Ovary (tissue), 9 donors: ENCODE results near the gene TDRD10. TPM values are rescaled to one million over a fixed set of nuclear protein-coding genes. Genes with fewer than 3 reads are reported as not detected.

Experiments
- DNase-seq, 5 donors: peaks; one replicate each; pipeline ENCODE4 v3.0.0-alpha.2; 2019 to 2020
- H3K27ac ChIP-seq, 2 donors: fragments of 200-600 bp; one replicate each; pipeline versions ENCODE4 v1.5.1 to v1.8.0; 2019 to 2022
- H3K27me3 ChIP-seq: fragments of 200-600 bp; one replicate; pipeline ENCODE4 v1.8.0; 2022
- H3K36me3 ChIP-seq: fragments of 200-600 bp; sonication (generic); one replicate; pipeline ENCODE4 v1.5.1; 2019
- H3K4me1 ChIP-seq: one replicate; pipeline ENCODE4 v1.8.1; 2013; ENCODE audit warnings: mild to moderate bottlenecking, moderate library complexity; ENCODE audit not compliant: insufficient read depth
- H3K4me3 ChIP-seq: fragments of 200-600 bp; sonication (generic); one replicate; pipeline ENCODE4 v1.5.1; 2017
- H3K9me3 ChIP-seq, 2 donors: fragments of 200-600 bp in 1 of 2; sonication (generic) in 1 of 2; one replicate each; pipeline versions ENCODE4 v1.5.1 to v1.8.1; 2013 to 2019; ENCODE audit warnings: mild to moderate bottlenecking in 1 of 2, moderate library complexity in 1 of 2
- EP300 ChIP-seq: sonication (generic); formaldehyde crosslinking; IDR thresholded peaks from one replicate; pipeline ENCODE4 v1.6.1; 2017; ENCODE audit warnings: antibody characterized with exemption
- POLR2A ChIP-seq: fragments of 450-650 bp; IDR thresholded peaks from one replicate; pipeline ENCODE4 v1.6.1; 2017; ENCODE audit warnings: antibody characterized with exemption, mild to moderate bottlenecking, moderate library complexity
- WGBS, 3 donors: extraction: QIAGEN DNeasy Blood & Tissue Kit in 1 of 3; methylation state at CpG; one replicate each; pipeline versions ENCODE4 v1.1.5 to v1.1.7; 2013 to 2017; 5-methylcytosine and 5-hydroxymethylcytosine counted together
- intact Hi-C, 4 donors: fragments of 100-400 bp; cut with DNase I; formaldehyde crosslinking; loops; one replicate each; pipeline versions ENCODE4 v1.11.0 to v1.15.1; 2022 to 2023
- polyA plus RNA-seq, 2 donors: library from polyadenylated mRNA; stranded (reverse); fragments of 200-250 nt in 1 of 2; fragments of 350-450 nt in 1 of 2; fragmentation: Illumina TruSeq in 1 of 2; extraction: RNeasy Lipid Tissue Mini Kit (QIAGEN cat#74804) in 1 of 2; gene quantifications; one replicate each; pipeline ENCODE4 v1.2.3, GENCODE V29; 2013 to 2014
- total RNA-seq, 7 donors: library from RNA; depleted of rRNA in 2 of 7; stranded (reverse); fragments of >200 nt in 2 of 7; fragmentation: NEBNext Ultra II Directional in 3 of 7; extraction: Animal tissue kit (Norgen Biotek cat#: 25700) in 3 of 7; gene quantifications; one replicate each; pipeline versions ENCODE4 v1.1.0 to v1.2.4, GENCODE V29; 2016 to 2023
- TF ChIP-seq, protein P1 (sequence below), 3 donors: fragments of 450-650 bp in 2 of 3; fragments of 200-600 bp in 1 of 3; IDR thresholded peaks; one replicate each; pipeline versions ENCODE4 v1.5.1 to v1.8.0; 2016 to 2022; ENCODE audit warnings: antibody characterized with exemption in 3 of 3, mild to moderate bottlenecking in 1 of 3
- donor health status: DM: no; HTN: no; CAD: no; lungs with moderate emphysema.
- donor health status: DM: no; HTN: no; CAD: no.
- donor health status: Bipolar disorder and iron deficiency.
- donor health status: DM: yes; HTN: yes; CAD: no.
- donor health status: DM: no; HTN: no; CAD: no.
- donor health status: DM: yes; HTN: yes; CAD: no.

TDRD10 gene
- total and polyA plus RNA-seq, 9 donors = 3.1 to 8.7 (median 5.8) TPM

DNA sequence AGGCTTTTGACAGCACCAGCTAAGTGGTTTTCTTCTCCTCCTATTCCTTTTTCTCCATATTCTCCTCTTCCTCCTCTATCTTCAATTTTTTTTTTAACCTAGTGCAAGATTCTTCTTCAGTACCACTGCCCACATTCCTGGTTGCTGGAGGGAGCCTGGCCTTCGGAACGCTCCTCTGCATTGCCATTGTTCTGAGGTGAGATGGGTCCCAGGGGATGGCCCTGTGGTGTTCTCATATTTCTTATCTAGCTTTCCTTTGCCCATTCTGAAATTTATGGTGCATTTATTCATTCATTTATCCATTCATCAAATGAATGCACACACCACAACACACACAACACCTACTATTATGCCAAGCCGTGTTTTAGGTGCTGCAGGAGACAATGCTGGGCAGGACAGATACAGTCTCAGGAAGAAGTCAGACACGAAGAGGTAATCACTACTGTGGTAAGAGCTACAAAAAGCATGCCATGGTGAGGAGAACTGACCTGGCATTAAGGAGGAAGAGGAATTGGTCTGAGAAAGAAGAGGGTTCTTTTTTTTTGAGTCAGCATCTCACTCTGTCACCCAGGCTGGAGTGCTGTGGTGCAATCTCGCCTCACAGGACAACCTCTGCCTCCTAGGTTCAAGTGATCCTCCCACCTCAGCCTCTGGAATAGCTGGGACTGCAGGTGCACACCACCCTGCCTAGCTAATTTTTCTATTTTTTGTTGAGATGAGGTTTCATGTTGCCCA, 47.5 kb upstream of the TDRD10 start:
- DNase-seq = no peak
- Histone ChIP-seq H3K36me3 (no peaks in the 10 kb centered on the region), H3K9me3 (no peaks in the 10 kb centered on the region), H3K27me3 (no peaks in the 10 kb centered on the region), H3K27ac (no peak overlapping the region), H3K4me1 (no peaks in the 10 kb centered on the region), H3K4me3 (no peak overlapping the region)
- intact Hi-C loops = no loop called here
- 89 to 92% (median 90%) methylated on average over 5 of the region's 5 CpGs for WGBS, 3 donors
- no peak for TF ChIP-seq EP300
- TF ChIP-seq, protein P1, sequence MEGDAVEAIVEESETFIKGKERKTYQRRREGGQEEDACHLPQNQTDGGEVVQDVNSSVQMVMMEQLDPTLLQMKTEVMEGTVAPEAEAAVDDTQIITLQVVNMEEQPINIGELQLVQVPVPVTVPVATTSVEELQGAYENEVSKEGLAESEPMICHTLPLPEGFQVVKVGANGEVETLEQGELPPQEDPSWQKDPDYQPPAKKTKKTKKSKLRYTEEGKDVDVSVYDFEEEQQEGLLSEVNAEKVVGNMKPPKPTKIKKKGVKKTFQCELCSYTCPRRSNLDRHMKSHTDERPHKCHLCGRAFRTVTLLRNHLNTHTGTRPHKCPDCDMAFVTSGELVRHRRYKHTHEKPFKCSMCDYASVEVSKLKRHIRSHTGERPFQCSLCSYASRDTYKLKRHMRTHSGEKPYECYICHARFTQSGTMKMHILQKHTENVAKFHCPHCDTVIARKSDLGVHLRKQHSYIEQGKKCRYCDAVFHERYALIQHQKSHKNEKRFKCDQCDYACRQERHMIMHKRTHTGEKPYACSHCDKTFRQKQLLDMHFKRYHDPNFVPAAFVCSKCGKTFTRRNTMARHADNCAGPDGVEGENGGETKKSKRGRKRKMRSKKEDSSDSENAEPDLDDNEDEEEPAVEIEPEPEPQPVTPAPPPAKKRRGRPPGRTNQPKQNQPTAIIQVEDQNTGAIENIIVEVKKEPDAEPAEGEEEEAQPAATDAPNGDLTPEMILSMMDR (IDR thresholded peaks at IDR 0.05) = no peak
- no peak for TF ChIP-seq POLR2A

DNA sequence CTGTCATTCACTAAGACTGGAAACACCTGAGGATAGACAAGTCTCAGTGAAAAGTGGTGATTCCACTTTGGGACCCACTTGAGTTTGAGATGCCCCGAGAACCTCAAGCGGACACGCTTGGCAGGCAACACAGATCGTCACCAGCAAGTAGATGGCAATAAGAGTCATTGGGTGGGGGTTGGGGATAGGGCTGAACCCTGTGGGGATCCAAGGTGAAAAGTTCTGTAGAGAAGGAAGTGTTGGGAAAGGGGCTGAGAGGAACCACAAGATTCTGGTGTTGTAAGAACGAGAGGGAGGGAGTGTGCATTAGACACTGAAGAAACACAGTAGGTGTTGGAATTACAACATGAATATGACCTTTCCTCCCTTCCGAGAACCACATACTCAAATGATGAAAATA, 45.4 kb upstream of the TDRD10 start:
- no peaks in the 10 kb centered on the region for H3K9me3 ChIP-seq
- no peak overlapping the region for H3K4me3 ChIP-seq
- 91 to 93% (median 93%) methylated on average over 6 of the region's 6 CpGs for WGBS, 3 donors
- TF ChIP-seq EP300 (no peak), POLR2A (no peak)
- TF ChIP-seq, protein P1 (IDR thresholded peaks at IDR 0.05) = no peak
- H3K36me3 ChIP-seq = no peaks in the 10 kb centered on the region
- no peak overlapping the region for H3K27ac ChIP-seq
- H3K27me3 ChIP-seq = no peaks in the 10 kb centered on the region
- intact Hi-C loops = no loop called here
- DNase-seq = no peak
- H3K4me1 ChIP-seq = no peaks in the 10 kb centered on the region

DNA sequence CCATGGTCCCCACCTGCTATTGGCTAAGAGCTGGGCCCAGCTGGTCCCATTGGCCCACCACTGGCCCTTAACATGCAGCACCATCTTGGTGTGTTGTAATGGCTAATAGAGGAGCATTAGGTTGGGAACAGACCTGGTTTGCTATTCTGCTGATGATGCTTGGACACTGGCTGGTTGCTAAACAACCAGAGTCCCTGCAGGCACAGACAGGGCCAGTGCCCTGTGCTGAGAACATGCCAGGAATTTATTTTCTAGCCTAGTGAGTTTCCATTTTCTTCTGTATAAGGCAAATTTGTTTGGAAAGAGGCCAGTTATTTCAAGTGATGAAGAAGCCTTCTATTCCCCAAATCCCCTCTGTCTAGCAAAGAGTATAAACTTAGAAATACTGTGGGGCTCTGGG, 42.9 kb upstream of the TDRD10 start:
- no peaks in the 10 kb centered on the region for H3K4me1 ChIP-seq
- H3K27me3 ChIP-seq = no peaks in the 10 kb centered on the region
- no peaks in the 10 kb centered on the region for H3K9me3 ChIP-seq
- H3K4me3 ChIP-seq = no peak overlapping the region
- intact Hi-C loops = no loop called here
- TF ChIP-seq EP300 (no peak), POLR2A (no peak)
- TF ChIP-seq, protein P1 (IDR thresholded peaks at IDR 0.05) = no peak
- no peaks in the 10 kb centered on the region for H3K36me3 ChIP-seq
- DNase-seq = no peak
- no peak overlapping the region for H3K27ac ChIP-seq

DNA sequence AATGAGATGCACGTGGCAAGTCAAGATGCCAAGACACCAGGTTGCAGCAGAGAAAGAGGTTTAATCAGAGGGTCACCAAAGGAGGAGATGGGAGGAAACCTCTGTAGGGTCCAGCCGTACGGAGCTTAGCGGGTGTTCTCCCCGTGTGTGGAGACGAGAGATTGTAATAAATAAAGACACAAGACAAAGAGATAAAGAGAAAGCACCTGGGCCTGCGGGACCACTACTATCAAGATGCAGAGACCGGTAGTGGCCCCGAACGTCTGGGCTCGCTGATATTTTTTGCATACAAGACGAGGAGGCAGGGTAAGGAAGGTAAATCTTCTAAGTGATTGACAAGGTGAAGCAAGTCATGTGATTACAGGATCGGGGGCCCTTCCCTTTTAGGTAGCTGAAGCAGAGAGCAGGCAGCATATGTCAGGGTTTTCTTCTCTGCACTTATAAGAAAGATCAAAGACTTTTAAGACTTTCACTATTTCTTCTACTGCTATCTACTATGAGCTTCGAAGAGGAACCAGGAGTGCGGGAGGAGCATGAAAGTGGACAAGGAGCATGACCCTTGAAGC, 41.2 kb upstream of the TDRD10 start:
- no peaks in the 10 kb centered on the region for H3K4me1 ChIP-seq
- no peaks in the 10 kb centered on the region for H3K36me3 ChIP-seq
- WGBS, 3 donors = 62 to 69% (median 66%) methylated on average over 15 of the region's 15 CpGs
- H3K4me3 ChIP-seq = no peak overlapping the region
- TF ChIP-seq EP300 (no peak), POLR2A (no peak)
- TF ChIP-seq, protein P1 (IDR thresholded peaks at IDR 0.05) = no peak
- intact Hi-C loops = loop anchor here in 2 of 4 donors (10.0 kb wide), 1 partner anchor 56 kb away; the partner anchor contains the start of gene IL6R (in 2 of the 2)
- no peak overlapping the region for H3K27ac ChIP-seq
- DNase-seq = peak in 1 of 5 donors; percentile 3
- no peaks in the 10 kb centered on the region for H3K27me3 ChIP-seq
- no peaks in the 10 kb centered on the region for H3K9me3 ChIP-seq
